SK-MEL-5 (cell line): Measurements from ENCODE around the gene LCP2. TPM values are rescaled to one million over a fixed set of nuclear protein-coding genes. Genes with fewer than 3 reads are reported as not detected.

Experiments
- DNase-seq: peaks from one replicate; pipeline ENCODE4 v3.0.0-alpha.2; 2016; ENCODE audit warnings: low read depth, low spot score
- in situ Hi-C: cut with HindIII; loops from 2 replicates; pipeline ENCODE4 v1.10.0; 2016; ENCODE audit warnings: low sequenced_read_pairs, high pct_unique_total_duplicates, low pct_unique_long_range_greater_than_20kb
- polyA plus RNA-seq, 2 experiments: library from polyadenylated mRNA; depleted of rRNA; stranded (reverse); fragments of >200 nt; gene quantifications; 2 replicates each; pipeline ENCODE4 v1.2.3, GENCODE V29; 2015
- total RNA-seq: library from RNA; depleted of rRNA; stranded (reverse); fragments of >200 nt; shearing (Covaris generic); gene quantifications from 2 replicates; pipeline ENCODE4 v1.2.3, GENCODE V29; 2014; rRNA removed

Gene LCP2
- 0.26 and 0.51 TPM in 2 replicates for total RNA-seq
- polyA plus RNA-seq (2015; cell fraction: cytosol; rRNA removed): 0.06 and 0.14 TPM in 2 replicates
- not detected in 2 replicates for polyA plus RNA-seq (2015; cell fraction: nucleus; rRNA removed)

DNA sequence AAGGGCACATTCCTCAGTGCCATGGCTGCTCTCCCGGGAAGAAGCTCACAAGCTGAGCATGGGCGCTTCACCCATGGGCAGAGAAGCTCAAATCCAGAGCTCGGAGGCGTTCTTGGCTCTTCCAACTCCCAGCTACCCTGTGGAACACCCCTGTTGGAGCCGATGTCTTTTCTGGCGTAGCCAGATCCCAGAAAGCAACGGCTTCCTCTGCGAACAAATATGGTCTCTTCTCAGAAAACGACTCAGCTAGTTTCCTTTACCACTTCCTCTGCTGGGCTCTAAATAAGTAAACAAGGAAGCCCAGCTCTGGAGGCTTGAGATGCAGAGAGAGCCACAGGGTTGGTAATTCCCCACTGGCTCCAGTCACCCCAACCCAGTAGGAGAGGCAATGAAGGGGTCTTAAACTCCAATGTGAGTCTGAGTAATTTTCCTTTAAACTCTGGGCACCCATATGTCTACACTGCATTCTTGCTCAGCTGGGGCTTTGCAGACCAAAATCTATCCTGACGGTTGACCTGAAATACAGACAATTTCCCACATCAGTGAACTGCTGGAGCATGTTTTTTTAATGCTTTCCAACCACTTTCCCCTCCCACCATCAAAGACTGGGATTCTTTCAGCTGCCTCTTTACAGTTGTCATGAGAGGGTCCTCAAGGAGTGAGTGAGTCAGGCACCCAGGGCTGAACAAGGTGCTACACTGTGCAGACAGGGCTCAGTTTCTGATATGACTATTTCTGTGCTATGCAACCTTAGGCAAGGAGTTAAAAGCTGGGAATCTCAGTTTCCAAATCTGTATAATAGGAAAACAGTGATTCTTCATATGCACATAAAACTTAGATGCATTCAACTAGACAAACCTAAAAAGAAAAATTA is at the start of gene LCP2:
LCP2 (minus strand) TSS at position 189 of the 874 bp plus-strand sequence; CDS start at position 23, 166 bp downstream.
- in situ Hi-C loops: no loop called here
- DNase-seq: no peak

- in situ Hi-C loops: no loop called here
- DNase-seq: no peak
These were observed 49.5 kb upstream of the LCP2 start for GRCh38 chr5:170347022-170347567.

DNA sequence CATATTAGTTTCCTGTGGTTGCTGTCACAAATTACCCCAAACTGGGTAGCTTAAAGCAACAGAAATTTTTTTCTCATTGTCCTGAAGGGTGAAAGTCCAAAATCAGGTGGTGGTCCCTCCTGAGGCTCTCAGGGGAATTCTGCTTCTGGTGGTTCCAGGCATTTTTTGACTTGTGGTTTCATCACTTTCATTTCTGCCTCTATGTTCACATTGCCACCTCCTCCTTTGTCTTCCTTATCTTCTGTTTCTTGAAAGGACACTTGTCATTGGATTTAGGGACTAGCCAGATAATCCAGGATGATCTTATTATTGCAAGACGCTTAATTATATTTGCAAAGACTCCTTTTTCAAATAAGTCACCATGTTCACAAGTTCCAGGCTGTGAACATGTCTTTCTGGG is 48.4 kb upstream of the LCP2 start:
- DNase-seq: no peak
- in situ Hi-C loops: no loop called here

DNA sequence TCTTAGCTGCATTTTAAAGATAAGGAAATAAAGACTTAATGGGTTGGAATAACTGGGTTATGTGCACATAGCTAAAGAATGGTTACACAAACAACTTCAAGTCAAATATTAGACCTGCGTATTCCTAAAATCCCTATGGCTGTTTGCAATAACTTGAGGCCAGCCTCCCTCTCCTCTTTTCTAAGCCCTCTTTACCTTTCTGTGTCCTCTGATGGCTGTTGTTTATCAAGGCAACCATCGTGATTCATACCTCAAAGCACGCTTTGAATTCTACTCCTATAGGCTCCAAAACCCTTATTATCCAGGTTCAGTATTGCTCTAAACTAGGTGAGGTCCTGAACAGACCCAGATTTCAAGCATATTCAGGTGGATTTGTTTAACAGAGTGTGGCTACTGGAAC is 45.6 kb upstream of the LCP2 start:
- in situ Hi-C loops: no loop called here
- no peak for DNase-seq

DNA sequence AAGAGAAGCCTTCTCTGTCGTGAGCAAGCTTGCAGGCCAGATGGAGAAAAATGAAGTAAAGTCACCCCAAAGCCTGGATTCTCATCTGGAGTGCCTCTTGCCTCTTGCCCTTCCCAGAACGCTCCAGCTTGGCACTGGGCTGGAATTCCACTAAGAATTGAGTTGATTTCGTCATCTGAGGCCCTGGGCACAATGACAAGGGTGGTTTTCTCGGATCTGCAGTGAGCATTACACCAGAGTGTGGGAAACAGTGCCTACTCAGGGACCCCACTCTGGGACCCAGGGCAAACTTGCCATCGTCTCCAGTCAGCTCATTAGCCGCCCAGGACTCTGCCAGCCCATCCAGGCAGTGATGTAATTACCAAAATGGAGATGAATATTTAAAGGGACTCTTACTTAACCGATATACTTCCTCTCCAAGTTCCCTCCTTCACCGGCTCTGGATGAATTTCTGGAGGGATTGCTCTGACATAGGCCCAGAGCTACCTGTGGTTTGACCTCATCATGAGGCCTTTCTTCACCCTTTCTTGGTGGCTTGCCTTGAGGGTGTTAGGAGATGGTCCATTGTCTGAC is 44.7 kb upstream of the LCP2 start:
- no peak for DNase-seq
- in situ Hi-C loops: no loop called here

DNA sequence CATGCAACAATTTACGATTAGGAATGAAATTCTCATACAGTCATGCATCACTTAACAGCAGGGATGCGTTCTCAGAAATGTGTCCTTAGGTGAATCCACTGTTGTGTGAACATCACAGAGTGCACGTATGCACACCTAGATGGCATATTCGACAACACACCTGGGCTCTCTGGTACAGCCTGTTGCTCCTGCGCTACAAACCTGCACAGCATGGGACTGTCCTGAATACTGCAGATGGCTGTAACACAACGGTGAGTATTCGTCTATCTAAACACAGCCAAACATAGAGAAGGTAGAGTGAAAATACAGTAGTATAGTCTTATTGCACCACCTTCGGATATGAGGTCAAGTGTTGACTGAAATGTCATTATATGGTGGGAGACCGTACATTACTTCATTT is 44.0 kb upstream of the LCP2 start:
- no peak for DNase-seq
- in situ Hi-C loops: no loop called here

GRCh38 chr5:170339780-170340167 is 42.2 kb upstream of the LCP2 start:
- in situ Hi-C loops: no loop called here

GRCh38 chr5:170338933-170339779 is 41.6 kb upstream of the LCP2 start:
- in situ Hi-C loops: no loop called here
- peak; percentile 58 for DNase-seq

More at GRCh38 chr5:170339780-170340167, 42.2 kb upstream of the LCP2 start:
- DNase-seq: no peak

GRCh38 chr5:170338291-170338690 is 40.7 kb upstream of the LCP2 start:
- in situ Hi-C loops: no loop called here
- no peak for DNase-seq

GRCh38 chr5:170337045-170337733 is 39.6 kb upstream of the LCP2 start:
- DNase-seq: no peak
- in situ Hi-C loops: no loop called here

- in situ Hi-C loops: no loop called here
- no peak for DNase-seq
These were observed 38.5 kb upstream of the LCP2 start for GRCh38 chr5:170336065-170336464.

GRCh38 chr5:170334626-170335025 is 37.0 kb upstream of the LCP2 start:
- in situ Hi-C loops: no loop called here
- no peak for DNase-seq

DNA sequence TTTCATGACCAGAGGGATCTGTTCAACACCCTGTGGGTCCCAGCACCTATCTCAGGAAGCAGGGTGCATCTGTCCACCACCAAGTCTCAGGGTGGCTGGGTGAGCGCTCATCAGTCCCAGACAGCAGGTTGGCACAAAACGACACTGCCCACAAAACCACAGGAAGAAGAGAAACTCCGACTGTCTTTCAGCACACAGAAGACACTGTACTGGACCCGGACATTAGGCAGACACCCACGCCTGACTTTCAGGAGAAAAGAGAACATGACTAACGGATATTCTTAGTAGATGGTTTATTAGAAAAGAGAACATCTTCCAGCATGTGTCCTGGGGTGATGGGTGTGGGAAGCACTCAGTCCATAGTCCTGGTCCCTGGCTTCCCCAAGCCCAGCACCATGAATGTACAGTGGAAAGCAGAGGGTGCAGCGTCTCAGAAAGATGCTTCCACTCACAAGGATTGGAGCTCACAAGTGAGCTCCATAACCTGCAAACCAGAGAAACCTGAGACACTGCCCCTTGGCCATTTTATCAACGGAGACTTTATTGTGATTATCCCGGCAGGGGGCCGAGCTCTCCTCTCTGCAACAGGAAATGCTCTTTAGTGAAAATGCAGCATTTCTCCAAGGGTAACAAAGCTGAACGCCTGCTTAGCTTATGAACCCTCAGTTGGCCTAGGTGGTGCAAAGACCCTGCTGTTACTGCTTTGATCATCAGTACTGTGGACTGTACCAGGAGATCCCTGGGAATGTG is 35.8 kb upstream of the LCP2 start:
- peak; percentile 75 for DNase-seq
- in situ Hi-C loops: no loop called here

GRCh38 chr5:170332058-170332457 is 34.5 kb upstream of the LCP2 start:
- no peak for DNase-seq

DNA sequence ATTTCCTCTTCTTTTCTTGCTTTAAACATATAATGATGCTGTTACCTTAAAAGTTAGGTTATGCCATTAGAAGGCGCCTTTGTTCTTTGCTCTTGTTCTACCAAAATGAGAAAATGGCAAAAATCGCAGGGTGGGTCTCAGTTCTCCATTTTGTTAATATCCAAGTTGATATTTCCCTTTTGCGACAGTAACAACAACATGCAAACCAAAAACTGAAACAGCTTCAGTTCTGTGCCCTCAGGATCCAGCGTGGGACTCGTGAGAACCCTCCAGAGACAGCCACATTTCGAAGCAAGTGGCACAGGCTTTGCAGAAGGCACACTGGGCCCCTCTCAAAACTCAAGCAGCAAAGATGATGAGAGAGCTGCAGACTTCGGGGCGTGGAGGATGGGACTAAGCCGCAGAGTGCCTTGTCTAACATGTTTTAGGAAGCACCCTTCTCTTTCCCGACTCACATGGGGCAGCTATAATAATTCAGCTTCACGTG is 33.0 kb upstream of the LCP2 start:
- no peak for DNase-seq
- in situ Hi-C loops: no loop called here

More at GRCh38 chr5:170332058-170332457, 34.5 kb upstream of the LCP2 start:
- in situ Hi-C loops: no loop called here

DNA sequence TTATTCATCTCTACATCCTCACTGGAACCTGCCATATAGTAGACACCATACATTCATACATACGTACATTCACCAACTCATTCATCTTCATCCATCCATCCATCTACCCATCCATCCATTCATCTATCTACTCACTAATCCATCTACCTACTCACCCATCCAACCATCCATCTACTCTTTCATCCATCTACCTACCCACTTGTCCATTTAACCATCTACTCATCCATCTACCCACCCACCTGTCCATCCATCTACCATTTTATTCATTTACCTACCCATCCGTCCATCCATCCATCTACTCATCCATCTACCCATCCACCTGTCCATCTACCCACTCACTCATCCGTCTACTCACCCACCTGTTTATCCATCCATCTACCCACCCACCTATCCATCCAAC is 31.9 kb upstream of the LCP2 start:
- in situ Hi-C loops: no loop called here
- DNase-seq: no peak
